CD1c-positive myeloid dendritic cell (primary cell): Measurements from ENCODE around the gene SUGCT.

Experiments
- DNase-seq: peaks from one replicate; pipeline ENCODE4 v3.0.0-alpha.2; 2016; ENCODE audit errors: extremely low spot score

Gene SUGCT

GRCh38 chr7:40824461-40824860, 689.7 kb downstream of the SUGCT start:
- no peak for DNase-seq

GRCh38 chr7:40826411-40827221, 691.8 kb downstream of the SUGCT start:
- no peak for DNase-seq

DNA sequence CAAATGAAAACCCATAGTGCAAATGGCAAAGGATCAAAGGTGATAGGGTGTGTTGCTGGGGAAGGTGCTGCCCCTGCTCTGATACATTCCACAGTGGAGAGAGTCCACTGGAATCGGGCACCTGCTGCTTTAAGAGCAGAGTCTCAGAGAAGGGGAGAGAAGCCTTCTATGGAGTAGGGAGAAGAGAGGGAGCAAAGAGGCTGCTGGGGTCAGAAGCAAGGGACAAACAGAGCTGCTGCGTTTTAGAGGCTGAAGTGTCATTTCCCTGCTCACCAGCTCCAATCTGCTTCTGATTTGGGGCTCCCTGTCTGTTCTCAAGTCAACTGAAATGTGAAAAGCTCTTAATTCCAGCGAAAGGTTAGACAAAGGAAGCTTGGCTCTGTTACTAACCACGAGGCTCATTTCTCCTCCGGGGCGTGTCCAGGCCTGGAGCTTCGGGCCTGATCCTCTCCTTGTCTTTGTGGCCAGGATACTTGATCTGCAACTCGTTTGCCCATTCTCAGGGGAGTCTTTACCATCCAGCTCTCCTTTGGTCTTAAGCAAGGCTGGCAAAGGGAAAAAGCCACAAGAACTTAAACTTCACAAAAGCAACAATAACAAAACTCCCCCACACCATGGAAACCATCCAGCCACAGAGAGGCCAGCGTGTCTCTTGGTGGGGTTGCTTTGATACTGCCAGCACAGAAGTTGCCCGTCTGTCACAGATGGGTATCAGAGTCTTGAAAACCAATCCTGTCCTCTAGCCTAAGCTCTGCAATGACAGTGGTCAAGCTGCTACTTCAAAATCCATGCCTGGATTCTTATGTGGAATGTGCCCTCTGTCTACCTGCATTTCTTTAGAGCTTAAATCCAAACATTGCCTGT, 692.6 kb downstream of the SUGCT start:
- no peak for DNase-seq

DNA sequence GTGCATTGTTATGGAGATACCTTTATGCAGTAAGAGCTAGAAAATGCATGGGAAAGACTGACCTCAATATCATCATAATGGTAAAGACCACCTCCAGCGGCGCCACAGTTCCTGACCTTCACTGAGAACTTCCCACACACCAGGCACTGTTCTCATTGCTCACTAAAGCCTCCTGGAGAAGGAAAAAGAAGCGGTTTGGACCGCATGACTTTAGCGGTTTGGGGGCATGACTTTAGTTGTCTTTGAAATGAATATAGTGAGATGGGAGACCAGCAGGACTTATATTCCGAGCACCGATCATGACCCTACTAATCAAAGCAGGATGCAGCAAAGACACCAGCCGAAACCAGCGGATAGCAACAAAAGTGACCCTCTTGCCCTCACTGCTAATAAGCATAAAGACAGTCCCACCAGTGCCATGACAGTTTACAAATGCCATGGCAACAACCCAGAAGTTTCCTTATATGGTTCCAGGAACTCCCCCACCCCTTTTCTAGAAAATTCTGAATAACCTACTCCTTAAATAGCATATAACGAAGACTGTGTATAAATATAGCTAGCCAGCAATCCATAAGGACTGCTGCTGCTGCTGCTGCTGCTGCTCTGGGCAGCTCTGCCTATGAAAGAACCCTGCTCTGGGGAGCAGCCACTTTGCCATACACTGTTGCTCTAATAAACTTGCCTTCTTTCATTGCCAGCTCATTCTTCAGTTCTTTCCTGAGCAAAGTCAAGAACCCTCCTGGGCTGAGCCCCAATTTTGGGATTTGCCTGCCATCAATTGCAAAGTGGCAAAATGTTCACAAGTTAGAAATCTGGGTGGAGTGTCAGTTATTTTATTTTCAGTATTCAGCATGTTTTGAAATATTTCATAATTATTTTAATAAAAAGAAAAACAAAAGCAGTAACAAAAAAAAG, 694.1 kb downstream of the SUGCT start:
- DNase-seq, result no peak

DNA sequence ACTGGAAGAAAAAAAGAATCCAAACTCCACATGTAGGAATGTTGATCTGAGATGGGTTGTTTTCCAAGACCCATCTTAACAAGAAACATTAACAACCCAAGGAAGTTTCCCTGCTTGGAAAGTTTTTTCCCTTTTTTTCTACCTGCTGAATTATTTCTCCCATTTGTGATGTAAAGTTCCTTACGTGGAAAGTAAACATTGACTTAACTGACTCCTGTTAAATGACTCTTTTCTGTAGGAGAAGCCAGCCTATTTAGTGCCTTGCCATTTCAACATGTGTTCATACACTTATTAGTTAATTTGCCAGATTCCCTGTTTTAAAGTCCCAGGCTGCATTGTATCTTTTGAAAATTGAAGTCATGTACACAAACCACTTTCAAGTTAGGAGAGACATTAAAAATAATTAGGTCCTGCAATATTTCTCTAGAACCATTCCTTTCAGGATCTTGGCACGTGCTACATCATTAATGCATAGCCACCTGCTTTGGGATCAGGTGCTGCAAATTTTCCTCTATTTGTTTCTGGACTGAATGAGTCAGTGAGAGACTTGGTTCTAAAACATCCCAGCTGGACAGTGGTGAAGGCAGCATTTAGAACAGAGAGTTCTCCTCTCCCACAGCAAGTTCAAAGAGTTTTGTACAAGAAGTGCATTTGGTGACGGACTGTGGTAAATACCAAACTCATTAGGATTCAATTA, 698.5 kb downstream of the SUGCT start:
- DNase-seq, result no peak

DNA sequence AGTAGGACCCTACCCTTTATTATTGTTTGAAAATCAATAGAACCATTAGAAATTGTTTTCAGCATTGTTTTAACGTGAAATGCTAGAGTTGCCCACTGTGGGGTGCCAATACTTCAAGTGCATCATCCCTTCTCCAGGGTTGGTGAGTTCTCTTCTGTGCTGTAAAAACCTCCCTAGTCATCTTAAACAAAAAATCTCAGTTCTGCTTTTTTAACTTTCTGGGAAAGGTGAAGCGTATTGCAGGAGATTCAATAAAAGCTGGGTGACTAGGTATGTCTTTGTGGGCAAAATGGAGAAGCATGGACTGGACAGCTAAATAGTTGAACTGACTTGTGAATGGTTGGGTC, 699.1 kb downstream of the SUGCT start:
- DNase-seq, result no peak

GRCh38 chr7:40836218-40836617, 701.4 kb downstream of the SUGCT start:
- DNase-seq, result no peak

- DNase-seq, result no peak
Measured at GRCh38 chr7:40839881-40840280, 705.1 kb downstream of the SUGCT start.

GRCh38 chr7:40840990-40841389, 706.2 kb downstream of the SUGCT start:
- DNase-seq, result no peak

GRCh38 chr7:40842641-40843040, 707.8 kb downstream of the SUGCT start:
- DNase-seq, result no peak

DNA sequence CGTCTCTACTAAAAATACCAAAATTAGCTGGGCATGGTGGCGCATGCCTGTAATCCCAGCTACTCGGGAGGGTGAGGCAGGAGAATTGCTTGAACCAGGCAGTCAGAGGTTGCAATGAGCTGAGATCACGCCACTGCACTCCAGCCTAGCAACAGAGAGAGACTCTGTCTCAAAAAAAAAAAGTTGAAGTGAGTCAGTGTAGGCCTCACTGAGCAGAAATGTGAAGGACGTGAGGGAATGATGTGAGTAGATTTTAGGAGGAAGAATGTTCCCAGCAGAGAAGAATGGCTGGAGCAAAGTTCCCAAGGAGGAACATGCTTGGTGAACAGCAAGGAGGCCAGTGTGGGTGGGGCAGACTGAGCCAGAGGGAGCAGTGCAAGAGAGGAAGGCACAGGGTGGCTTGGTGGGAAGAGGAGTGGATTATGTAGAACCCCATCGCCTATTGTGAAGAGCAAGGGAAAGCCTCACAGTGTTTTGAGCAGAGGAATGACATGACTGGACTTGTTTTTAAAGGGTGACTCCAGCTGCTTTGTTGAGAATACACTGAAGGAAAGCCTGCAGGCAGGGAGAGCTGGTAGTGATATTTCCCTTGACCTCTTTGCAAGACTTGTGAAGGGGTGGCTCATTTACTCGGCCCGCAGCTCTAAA, 708.7 kb downstream of the SUGCT start:
- no peak for DNase-seq

DNA sequence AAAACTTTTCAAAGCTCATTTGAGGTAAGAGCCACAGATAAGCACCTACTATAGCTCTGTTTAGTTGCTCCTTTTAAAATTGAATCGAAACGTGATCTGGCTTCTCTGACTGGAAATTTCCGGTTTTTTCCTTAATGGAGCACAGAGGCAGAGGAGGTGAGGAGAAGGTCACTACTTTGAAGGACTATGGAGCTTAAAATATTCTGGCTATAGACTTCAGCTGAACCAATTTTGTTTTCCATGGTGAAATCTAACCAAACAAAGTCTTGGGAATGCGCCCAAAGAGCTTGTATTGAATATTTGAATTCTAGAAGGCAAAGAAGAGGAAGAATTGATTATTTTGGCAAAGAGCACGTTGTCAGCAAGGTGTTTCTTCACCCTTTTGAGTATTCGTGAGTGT, 711.1 kb downstream of the SUGCT start:
- no peak for DNase-seq

DNA sequence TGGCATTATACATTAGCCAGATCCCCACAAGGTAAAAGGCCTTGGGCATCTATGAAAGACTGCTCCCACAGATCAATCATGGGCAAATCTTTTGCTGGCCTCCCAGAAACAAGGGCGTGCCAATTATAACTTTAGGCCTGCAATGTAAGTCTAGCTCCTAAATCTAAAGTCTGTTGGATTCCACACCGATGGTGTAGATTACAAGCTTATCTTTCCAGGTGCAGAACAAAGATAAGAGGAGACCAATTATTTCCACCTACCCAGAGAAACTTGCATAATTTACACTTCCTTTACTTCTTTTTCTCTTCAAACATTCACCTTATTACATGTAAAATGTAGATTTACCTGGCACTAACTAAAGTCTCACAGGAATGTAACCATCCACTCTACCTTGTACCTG, 713.1 kb downstream of the SUGCT start:
- DNase-seq, result no peak

DNA sequence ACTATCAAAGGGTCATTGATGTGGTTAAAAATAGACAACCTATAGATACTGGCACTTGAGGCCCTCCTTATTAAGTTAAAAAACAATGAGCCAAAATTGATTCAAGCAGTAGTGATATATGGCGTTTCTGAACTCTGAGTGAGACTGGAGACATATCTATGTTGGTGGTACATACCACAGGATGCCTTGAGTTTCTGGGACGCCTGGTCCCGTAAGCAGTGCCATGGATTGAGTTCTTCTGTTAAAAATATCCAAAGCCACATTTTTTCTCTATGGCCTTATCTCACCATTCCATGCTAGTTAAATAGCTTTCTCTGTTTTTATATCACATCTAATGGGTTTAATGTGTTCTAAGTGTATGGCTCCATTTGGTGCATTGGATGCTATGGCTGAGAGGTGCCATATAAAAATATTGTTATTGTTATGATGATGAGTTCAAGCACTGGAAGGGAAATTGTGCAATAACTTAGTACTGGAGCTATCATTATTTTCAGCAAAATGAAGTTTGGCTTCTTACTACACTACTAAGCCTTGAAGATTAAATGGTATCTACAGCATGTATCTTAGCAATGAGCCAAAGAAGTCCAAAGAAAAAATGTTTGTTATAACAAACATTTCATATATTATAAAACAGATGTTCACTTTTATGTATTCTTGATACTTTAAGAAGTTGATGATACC, 713.9 kb downstream of the SUGCT start:
- DNase-seq, result no peak

GRCh38 chr7:40850017-40850416, 715.2 kb downstream of the SUGCT start:
- DNase-seq, result no peak

DNA sequence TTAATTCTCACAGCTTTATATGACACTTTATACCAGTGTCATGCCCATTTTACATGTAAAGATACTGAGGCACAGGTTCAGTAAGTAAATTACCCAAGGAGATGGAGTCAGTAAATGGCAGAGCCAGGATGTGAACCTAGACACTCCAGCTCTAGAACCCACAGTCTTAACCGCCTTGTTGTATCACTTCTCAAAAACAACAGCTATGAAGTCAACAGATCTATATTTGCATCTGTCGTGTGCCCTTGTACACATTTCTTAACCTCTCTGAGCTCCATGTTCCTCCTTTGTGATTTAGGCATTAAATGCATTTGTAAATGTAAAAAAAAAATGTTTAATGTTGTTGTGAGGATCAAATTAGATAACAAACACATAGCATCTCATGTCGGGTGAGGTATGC, 716.2 kb downstream of the SUGCT start:
- no peak for DNase-seq

DNA sequence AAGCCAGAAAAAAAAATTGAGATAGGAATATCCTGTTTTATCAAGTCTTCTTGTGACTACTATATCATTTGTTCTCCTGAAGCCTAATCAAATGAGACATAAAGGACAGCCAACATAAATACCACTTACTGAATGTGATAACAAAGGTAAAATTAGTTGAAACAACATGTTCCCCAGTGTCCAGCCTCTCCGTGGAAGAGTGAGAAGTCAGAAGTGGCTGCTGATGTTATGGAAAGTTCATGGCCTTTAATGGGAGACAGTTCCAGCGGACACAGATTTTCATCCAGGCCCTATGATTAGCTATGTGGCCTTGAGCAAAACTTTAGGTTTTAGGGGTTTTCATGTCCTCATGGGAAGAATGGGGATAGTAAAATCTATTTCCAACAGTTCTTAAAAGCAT, 724.3 kb downstream of the SUGCT start:
- DNase-seq, result no peak

DNA sequence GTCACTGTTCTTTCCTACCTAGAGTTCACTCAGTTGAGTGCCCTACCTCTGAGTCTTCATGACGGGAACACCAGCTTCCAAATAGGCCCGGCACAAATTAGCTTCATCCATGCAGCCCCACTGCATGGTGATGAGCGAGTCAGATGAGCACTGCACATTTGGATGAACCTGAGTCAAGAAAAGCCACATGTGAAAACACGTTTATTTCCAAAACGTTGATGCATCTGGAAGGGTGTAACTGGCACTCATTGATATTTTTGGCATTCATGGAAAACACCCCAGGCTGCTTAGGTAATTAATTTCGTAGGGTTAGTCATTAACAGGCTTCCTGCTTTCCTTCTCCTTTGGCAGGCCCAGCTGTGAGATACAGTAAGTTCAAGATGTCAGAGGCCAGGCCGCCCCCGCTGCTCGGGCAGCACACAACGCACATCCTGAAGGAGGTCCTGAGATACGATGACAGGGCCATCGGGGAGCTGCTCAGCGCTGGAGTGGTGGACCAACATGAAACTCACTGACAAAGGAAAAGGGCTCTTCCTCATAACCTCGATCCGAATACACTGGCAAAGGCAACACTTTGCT, 725.2 kb downstream of the SUGCT start:
- DNase-seq, result no peak

DNA sequence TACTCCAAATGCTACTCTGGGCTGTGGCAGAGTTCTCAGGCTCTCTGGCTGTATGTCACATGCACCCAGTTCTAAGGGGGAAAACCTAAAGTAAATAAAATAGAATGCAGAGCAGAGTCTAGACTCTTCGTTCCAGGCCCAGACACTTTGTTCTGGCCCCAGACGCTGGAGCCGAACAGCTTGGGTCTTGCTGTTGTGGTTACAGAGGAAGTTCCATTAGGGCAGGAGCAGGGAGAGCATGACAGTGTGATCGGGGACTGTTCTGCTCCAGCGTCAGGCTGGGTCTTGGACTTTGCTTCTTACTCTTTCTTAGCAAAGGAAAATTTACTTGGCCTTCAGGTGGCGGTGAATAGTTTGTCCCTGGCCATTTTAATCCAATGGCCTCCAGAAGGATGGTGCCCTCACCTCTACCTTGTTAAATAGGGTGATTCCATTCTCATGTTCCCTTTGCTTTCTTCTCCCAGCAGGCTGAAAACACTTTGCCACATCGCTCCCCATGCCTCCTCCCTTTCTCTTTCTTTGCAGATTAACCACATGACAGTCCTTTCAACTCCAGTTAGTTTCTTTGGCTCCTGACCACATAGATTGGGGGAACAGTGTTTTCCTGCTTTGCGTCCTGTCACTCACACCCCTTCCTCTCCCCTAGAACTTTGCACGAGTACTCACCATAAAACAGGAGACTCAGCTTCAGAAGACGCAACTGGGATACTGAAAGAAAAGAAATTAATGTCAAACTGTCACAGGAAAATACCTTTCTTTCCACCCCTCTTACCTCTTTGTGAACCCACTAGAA, 730.8 kb downstream of the SUGCT start:
- DNase-seq, result no peak
